Measurements from ENCODE around the gene FUCA1. TPM values are rescaled to one million over a fixed set of nuclear protein-coding genes. Genes with fewer than 3 reads are reported as not detected.

The FUCA1 gene
- total and polyA plus RNA-seq, 10 of the 15 experiments (the other 5 are each of a cell fraction or from before 2014, with no cell fraction given): 33.3 to 117 (median 52.6) TPM

DNA sequence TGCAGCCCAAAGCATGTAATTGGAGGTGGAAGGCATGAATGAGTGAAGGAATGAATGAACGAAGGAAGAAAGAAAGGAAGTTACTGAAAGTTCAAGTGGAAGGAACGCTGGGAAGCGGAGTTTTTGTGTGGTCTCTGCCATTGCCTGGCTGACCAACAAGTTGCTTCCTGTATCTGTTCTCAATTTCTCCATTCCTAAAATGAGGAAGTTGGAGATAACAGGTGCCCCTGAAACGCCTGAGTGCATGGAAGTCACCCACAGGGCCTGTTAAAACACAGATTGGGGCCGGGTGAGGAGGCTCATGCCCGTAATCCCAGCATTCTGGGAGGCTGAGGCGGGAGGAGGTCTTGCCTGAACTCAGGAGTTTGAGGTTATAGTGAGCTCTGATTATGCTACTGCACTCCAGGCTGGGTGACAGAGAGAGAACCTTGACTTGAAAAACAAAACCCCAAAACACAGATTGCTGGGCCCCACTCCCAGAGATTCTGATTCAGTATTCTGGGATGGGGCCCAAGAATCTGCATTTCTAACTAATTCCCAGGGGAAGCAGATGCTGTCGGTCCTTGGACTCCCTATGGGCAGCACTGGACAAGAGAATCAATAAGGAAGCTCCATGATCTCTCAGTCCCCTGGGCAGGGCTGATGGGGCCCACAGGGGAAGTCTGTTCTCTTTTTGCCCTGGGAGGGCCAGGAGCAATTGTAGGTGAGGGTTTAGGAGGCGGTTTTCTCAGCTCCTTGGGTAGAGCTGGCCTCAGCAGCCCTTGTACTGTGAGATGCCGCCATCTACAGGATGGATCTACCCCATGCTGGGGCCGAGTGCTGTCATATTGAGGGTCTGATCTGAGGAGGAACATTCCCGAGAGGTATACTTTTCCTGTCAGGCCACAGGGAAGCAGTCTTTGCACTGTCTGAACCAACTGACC lies 48.4 kb upstream of the FUCA1 start (continued):
- TF ChIP-seq, protein P1, sequence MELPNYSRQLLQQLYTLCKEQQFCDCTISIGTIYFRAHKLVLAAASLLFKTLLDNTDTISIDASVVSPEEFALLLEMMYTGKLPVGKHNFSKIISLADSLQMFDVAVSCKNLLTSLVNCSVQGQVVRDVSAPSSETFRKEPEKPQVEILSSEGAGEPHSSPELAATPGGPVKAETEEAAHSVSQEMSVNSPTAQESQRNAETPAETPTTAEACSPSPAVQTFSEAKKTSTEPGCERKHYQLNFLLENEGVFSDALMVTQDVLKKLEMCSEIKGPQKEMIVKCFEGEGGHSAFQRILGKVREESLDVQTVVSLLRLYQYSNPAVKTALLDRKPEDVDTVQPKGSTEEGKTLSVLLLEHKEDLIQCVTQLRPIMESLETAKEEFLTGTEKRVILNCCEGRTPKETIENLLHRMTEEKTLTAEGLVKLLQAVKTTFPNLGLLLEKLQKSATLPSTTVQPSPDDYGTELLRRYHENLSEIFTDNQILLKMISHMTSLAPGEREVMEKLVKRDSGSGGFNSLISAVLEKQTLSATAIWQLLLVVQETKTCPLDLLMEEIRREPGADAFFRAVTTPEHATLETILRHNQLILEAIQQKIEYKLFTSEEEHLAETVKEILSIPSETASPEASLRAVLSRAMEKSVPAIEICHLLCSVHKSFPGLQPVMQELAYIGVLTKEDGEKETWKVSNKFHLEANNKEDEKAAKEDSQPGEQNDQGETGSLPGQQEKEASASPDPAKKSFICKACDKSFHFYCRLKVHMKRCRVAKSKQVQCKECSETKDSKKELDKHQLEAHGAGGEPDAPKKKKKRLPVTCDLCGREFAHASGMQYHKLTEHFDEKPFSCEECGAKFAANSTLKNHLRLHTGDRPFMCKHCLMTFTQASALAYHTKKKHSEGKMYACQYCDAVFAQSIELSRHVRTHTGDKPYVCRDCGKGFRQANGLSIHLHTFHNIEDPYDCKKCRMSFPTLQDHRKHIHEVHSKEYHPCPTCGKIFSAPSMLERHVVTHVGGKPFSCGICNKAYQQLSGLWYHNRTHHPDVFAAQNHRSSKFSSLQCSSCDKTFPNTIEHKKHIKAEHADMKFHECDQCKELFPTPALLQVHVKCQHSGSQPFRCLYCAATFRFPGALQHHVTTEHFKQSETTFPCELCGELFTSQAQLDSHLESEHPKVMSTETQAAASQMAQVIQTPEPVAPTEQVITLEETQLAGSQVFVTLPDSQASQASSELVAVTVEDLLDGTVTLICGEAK (IDR thresholded peaks at IDR 0.05; ENCODE audit: borderline replicate concordance): no peak
- TF ChIP-seq WRNIP1 (IDR thresholded peaks at IDR 0.05; ENCODE audit: borderline replicate concordance, low read depth, low read length) (0 out of 2 replicates have a peak, but pooled peaks have one; percentile 44), SMARCA5 (IDR thresholded peaks at IDR 0.05) (peak; percentile 54; the same call in 1 of the 2 replicates), ASH2L (IDR thresholded peaks at IDR 0.05; ENCODE audit: borderline replicate concordance, low read depth) (no peak), ETV6 (conservative IDR thresholded peaks at IDR 0.05 in 1 of 2, IDR thresholded peaks at IDR 0.05 in 1 of 2; ENCODE audit: borderline replicate concordance in 1 of 2, low read depth in 1 of 2) (no peak), CREM (IDR thresholded peaks at IDR 0.05; ENCODE audit: low read depth) (no peak), POLR2A (IDR thresholded peaks at IDR 0.05; ENCODE audit: low read depth, low read length) (no peak), NR2C1 (IDR thresholded peaks at IDR 0.05) (no peak), SIN3A (IDR thresholded peaks at IDR 0.05; ENCODE audit: low read depth, low read length) (no peak), TCF3 (IDR thresholded peaks at IDR 0.05; ENCODE audit: borderline replicate concordance, insufficient read depth, low read depth, low read length) (no peak), LARP7 (IDR thresholded peaks at IDR 0.05) (no peak; the same call in 1 of the 2 replicates), PAX5 (IDR thresholded peaks at IDR 0.05; ENCODE audit: borderline replicate concordance, low read depth, low read length) (0 out of 2 replicates have a peak, but pooled peaks have one; percentile 24), GATAD2B (conservative IDR thresholded peaks at IDR 0.05; ENCODE audit: low read depth) (no peak; the same call in 1 of the 2 replicates), ESRRA (IDR thresholded peaks at IDR 0.05; ENCODE audit: low read length) (no peak), NFIC (IDR thresholded peaks at IDR 0.05; ENCODE audit: low read depth, low read length) (no peak), BHLHE40 (IDR thresholded peaks at IDR 0.05; ENCODE audit: borderline replicate concordance in 1 of 2, low read depth in 2 of 2, low read length in 1 of 2) (peak; percentile 30 to 51; a peak in 1 of 4 replicates)
- TF ChIP-seq, protein P2, sequence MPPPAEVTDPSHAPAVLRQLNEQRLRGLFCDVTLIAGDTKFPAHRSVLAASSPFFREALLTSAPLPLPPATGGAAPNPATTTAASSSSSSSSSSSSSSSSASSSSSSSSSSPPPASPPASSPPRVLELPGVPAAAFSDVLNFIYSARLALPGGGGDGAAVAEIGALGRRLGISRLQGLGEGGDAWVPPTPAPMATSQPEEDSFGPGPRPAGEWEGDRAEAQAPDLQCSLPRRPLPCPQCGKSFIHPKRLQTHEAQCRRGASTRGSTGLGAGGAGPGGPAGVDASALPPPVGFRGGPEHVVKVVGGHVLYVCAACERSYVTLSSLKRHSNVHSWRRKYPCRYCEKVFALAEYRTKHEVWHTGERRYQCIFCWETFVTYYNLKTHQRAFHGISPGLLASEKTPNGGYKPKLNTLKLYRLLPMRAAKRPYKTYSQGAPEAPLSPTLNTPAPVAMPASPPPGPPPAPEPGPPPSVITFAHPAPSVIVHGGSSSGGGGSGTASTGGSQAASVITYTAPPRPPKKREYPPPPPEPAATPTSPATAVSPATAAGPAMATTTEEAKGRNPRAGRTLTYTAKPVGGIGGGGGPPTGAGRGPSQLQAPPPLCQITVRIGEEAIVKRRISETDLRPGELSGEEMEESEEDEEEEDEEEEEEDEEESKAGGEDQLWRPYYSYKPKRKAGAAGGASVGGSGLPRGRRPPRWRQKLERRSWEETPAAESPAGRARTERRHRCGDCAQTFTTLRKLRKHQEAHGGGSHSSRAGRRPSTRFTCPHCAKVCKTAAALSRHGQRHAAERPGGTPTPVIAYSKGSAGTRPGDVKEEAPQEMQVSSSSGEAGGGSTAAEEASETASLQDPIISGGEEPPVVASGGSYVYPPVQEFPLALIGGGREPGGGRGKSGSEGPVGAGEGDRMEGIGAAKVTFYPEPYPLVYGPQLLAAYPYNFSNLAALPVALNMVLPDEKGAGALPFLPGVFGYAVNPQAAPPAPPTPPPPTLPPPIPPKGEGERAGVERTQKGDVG (CRISPR knock-in tag; IDR thresholded peaks at IDR 0.05): no peak
- TF ChIP-seq, protein P3, sequence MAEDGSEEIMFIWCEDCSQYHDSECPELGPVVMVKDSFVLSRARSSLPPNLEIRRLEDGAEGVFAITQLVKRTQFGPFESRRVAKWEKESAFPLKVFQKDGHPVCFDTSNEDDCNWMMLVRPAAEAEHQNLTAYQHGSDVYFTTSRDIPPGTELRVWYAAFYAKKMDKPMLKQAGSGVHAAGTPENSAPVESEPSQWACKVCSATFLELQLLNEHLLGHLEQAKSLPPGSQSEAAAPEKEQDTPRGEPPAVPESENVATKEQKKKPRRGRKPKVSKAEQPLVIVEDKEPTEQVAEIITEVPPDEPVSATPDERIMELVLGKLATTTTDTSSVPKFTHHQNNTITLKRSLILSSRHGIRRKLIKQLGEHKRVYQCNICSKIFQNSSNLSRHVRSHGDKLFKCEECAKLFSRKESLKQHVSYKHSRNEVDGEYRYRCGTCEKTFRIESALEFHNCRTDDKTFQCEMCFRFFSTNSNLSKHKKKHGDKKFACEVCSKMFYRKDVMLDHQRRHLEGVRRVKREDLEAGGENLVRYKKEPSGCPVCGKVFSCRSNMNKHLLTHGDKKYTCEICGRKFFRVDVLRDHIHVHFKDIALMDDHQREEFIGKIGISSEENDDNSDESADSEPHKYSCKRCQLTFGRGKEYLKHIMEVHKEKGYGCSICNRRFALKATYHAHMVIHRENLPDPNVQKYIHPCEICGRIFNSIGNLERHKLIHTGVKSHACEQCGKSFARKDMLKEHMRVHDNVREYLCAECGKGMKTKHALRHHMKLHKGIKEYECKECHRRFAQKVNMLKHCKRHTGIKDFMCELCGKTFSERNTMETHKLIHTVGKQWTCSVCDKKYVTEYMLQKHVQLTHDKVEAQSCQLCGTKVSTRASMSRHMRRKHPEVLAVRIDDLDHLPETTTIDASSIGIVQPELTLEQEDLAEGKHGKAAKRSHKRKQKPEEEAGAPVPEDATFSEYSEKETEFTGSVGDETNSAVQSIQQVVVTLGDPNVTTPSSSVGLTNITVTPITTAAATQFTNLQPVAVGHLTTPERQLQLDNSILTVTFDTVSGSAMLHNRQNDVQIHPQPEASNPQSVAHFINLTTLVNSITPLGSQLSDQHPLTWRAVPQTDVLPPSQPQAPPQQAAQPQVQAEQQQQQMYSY (CRISPR knock-in tag; IDR thresholded peaks at IDR 0.05): no peak
